ENCODE measurements around the gene TLE4.

- TF ChIP-seq CTCF (conservative IDR thresholded peaks at IDR 0.05; ENCODE audit: low read length) (no peak), EZH2phosphoT487 (IDR thresholded peaks at IDR 0.05; ENCODE audit: borderline replicate concordance) (no peak)
Observed at GRCh38 chr9:79698967-79699366, 127.2 kb downstream of the TLE4 start.

All from Loucy (cell line).